HG03064 (cell line): ENCODE measurements around the gene HNRNPLL.
"Not testable (repeated sequence)": the region's sequence is repeated elsewhere in the genome, so short reads cannot be mapped to it uniquely, and the experiment has no call there.

Experiments used
- ATAC-seq: cut with Tn5 transposase; IDR thresholded peaks from one replicate; pipeline ENCODE4 v1.9.1; 2021; ENCODE audit warnings: low read depth; ENCODE audit not compliant: unreplicated experiment

HNRNPLL gene

DNA sequence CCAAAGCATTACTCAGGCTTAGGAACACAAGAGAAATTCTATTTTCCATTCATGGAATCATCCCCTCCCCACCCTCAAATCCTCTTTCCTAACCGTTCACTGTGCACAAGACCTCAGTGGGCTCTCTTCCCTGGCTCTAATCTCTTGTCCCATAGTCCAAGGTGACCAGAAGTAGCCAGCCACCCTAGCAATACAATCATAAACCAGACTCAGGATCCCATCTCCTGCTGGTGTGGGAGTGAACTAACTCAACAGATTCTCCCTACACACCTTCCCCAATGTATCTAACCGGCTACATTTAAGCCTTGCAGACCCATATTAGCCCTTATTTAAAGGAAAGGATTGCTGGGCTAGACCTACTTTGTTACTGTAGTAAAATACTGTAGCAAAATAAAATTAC is 45.5 kb downstream of the HNRNPLL start:
- ATAC-seq, result no peak

DNA sequence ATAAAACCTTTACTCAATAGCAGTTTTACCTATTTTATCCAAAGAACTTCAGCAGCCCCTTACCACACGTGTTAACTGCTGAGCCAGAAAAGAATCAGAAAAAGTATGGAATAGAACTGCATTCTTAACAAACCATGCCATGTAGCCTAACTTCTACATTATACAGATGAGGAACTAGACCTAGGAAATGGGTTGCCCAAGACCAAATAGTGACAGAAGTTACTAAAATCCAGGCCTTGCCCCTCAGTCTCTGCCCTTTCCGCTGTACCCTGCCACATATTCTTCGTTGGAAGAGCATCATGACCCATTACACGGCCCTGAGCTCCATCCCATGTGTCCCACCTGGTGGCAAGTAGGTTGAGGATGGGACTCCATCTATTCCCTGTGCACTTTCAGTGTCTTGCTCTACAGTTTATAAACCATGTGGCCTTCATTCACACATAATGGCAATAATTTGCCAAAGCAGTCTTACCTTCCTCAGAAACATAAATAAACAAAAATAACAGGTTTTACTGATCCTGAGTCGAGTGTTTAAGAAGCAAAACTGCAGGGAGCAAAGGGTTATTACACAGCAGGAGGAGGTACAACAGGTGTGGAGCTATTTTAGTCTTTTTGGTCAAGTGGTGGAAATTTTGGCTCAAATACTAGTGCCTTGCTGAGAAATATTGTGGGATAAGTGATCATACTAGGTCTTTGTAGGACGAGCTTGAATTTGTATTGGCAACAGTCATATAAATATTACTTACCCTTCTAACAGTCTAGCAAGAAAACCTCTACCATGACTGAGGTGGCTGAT is 46.5 kb downstream of the HNRNPLL start:
- ATAC-seq, result no peak

DNA sequence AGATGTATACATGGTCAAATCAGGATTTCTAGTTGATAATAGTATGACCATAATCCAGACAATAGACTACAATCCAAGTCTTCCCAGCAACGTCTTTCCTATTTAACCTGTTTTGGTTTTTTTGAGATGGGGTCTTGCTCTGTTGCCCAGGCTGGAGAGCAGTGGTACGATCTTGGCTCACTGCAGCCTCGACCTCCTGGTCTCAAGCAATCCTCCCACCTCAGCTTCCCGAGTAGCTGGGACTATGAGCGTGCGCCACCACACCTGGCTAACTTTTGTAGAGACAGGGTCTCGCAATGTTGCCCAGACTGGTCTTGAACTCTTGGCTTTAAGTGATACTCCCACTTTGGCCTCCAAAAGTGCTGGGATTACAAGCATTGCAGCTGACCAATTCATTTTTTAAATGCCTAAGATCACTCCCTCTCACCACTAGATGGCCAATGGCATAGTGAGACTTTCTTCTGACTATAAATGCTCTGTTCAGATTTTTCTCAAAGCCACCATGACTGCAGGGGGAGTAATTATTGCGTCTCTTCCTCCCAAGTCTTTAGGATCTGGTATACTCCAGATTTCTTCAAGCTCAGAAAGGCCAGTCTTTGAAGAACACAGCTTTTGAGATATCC is 47.6 kb downstream of the HNRNPLL start:
- ATAC-seq, result no peak

DNA sequence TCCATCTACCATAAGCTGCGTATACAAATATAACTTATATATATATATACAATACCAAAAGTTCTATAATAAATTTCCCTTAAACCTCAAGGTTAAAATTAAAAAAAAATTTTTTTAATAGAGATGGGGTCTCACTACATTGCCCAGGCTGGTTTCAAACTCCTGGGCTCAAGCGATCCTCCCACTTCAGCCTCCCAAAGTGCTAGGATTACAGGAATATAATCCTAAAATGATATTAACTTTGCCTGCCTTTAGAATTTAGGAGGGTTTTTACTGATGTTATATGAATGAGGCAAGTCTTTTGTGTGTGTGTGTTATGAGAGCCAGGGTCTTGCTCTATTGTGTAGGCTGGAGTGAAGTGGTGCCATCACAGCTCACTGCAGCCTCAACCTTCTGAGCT is 49.2 kb downstream of the HNRNPLL start:
- ATAC-seq, result no peak

DNA sequence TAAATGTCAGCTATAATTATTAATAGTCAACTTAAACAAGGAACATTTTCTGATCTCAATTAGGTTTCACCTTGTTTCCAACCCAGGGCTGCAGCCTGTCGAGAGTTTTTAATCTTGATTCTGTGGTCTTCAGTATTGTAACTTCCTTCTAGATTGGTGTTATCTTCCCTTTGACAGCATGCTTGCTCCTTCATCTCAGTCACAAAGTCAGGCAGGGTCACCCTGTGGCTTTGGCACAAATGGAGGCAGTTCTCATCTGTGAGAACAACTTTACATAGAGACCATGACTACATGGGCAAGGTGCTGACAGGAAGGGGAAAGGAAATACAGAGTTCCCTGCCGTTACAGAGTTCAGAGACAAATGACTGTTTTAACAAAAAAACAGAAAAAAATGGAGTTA is 50.5 kb downstream of the HNRNPLL start:
- ATAC-seq, result no peak

DNA sequence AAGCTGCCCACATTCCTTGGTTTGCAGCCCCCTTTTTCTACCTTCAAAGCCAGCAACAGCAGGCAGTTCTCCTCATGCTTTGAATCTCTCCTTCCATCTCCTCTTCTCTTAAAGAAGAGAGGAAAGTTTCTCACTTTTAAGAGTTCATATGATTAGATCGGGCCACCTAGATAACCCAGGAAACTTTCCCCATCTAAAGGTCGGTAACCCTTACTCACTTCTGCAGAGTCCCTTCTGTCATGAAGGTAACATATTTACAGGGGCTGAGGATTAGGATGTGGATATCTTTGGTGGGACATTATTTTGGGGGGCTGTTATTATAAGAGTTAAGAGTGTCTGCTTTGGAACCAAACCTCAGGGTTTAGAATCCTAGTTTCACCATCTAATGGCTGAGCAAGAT is 51.0 kb downstream of the HNRNPLL start:
- ATAC-seq, result no peak

DNA sequence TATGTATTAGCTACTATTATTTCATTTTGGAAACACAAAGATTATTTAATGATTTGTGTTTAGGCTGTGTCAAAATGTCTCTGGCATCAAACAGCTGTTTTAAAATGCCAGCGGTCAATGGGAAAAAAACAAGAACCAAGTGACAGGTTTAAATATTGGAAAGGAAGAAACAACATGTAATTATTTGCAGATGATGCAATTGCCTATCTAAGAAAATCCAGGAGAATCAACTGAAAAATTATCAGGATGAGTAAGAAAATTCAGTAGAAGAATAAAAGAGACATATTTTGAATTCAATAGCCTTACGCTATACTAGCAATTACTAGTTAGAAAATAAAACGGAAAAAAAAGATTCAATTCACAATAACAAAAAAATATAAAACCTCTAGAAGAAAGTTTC is 51.6 kb downstream of the HNRNPLL start:
- no peak for ATAC-seq

DNA sequence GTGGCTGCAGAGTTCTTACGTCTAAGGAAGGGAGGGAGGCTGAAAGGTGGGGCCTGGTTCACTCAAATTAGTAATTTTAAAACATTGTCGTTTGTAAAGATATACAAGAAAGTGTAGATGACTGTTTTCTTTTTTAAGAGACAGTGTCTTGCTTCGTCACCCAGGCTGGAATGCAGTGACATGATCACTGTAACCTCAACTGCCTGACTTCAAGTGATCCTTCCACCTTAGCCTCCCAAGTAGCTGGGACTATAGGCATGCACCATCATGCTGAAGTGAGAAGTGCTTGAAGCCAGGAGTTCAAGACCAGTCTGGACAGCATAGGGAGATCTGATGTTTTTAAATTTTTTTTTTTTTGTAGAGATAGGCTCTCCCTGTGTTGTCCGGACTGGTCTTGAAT is 52.9 kb downstream of the HNRNPLL start:
- no peak for ATAC-seq

DNA sequence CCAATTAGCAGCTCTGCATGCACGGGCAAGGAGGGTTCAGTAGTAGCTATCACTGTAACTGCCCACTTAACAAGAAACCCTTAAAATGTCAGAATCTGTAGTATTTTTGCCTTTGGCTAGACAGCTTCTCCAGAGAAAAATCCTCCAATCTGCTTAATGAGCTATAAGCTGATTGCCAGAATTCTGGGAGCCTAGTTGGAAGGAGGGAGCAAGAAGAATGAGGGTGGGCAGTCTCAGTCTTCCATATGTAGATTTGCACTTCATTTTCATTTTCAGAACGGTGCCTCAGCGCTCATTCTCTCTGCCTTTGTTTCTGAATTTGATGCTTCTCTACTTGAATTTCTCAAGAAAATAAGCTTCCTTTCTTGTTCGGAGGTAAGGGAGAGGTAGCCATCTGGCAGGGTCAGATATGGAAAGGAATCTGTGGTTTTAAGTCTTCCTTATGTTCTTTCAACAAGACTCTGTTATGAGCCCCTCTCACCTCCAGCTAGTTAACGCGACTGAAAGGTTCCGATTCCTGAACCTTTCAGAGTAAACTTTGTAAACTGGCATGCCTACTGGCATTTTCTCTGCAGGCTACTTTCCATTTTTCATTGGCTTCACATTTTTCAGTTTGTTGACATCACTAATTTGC is 53.5 kb downstream of the HNRNPLL start:
- ATAC-seq, result no peak

DNA sequence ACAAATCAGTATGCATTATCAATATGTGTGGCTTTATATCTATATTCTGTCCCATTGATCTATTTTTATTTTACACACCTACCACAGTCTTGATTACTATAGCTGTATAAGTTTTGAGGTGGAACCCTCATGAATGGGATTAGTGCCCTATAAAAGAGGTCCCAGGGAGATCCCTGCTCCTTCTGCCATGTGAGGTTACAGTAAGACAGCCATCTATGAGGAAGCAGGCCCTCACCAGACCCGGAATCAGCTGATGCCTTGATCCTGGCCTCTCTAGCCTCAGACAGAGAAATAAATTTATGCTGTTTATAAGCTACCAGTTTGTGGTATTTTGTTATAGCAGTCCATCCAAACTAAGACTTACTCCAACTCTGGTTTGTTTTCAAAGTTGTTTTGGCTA is 54.9 kb downstream of the HNRNPLL start:
- ATAC-seq, result no peak

DNA sequence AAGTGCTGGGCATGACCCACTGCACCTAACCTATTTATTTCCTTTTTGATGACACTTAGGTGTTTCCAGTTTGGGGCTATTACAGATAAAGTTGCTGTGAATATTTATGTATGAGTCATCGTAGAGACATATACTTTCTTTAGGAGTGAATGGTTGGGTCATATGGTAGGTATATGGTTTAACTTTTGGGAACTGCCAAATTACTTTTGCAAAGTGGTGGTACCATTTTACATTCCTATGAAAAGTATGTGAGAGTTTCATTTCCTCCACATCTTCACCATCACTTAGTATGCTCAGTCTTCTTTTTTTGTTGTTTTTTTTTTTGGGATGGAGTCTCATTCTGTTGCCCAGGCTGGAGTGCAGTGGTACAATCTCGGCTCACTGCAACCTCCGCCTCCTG is 56.1 kb downstream of the HNRNPLL start:
- no peak for ATAC-seq

DNA sequence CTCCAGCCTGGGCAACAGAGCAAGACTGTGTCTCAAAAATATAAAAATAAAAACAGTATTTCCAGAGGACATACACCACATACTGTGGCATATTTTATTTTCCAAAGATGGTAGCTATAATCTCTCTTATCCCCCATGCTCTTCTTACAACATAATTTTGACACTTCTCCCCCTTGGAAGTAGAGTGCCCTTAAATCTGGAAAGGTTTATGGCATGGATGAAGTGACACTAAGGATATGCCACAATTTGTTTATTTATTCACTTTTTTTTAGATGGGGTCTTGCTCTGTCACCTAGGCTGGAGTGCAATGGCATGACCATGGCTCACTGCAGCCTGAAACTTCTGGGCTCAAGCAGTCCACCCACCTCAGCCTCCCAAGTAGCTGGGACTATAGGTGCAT is 56.7 kb downstream of the HNRNPLL start:
- ATAC-seq, result no peak

DNA sequence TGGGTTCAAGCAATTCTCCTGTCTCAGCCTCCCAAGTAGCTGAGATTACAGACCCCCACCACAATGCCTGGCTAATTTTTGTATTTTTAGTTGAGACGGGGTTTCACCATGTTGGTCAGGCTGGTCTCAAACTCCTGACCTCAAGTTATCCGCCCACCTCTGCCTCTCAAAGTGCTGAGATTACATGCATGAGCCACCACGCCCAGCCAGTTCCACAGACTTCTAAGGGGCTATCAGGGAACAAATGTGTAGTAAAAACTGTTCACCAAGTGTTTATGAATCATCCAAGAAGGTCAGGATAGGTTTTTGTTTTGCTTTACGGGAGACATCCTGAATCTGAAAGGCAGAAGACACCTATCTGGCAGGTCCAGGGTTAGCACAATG is 60.5 kb downstream of the HNRNPLL start:
- ATAC-seq, result not testable (repeated sequence)

DNA sequence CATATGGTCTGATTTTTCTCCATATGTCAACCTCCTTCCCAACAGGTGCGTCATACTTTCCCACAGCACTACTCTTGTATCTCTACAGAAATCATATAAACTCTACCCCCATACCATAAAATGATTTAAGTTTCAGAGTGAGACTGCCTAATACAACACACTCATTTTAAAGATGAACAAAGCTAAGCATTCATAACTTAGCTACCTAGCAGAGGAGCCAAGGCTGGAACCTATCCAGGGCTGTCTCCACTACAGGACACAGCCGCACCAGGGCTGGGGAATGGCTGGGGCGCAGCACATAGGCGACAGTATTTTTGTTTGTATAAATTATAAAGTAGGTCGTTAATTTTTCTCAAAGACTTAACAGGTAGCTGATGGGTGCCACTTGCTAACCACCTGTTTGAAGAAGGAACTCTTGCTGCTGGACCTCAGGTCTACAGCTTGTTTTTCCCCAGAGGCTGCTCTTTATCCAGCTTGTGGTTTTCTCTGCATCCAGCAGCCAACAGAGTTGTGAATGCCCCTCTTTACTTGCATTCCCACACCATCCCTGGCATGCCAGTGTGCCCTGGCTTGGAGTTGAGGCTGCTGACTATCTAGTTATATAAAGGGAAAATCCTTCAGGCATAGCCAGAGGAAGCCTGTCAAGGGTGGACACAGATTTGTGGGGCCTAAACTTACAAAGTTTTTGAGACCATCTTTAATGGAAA is 62.0 kb downstream of the HNRNPLL start:
- no peak for ATAC-seq

DNA sequence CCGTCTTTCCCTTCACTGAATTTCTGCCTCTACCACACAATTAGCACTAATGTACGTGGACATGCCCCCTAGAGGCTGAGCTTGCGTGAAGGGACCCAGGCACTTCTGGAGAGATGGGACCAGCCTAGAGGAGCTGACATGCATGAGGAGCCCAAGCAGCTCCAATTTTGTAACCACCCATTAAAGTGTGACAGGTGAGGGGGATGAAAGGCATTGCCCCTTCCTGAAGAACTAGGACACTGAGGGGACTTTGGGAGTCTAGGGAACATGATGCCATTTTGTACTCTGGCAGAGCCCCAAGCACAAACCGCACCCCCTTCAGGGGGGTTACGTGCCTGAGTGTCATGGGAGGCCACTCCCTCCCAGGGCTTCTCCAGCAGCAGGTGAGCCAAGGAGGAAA is 63.6 kb downstream of the HNRNPLL start:
- no peak for ATAC-seq

DNA sequence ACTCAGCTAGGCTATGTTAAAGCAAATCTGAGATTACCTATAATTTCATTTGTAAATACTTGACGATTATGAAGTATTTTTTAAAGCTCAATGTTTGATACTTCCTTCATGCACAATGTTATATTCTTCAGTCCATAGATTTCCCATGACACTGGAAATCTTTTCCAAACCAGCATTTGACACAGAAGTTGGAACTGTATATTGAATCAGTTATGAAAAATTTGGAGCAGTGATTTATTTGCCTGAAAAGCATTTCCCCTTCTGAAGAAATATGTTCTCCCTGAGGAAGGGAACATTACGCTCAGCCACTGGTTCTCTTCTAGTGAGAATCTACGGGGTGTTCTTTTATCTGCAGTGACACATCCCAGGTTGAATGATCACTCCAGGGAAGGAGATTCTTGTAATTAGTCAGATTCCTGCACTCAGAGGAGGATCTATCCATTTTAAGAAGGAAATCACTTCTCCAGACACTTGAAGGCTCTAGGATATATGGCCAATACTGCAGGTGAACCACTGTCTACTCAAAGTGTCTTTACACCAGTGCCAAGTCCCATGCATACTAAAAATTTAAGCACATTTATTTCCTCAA is 64.7 kb downstream of the HNRNPLL start:
- ATAC-seq, result no peak

DNA sequence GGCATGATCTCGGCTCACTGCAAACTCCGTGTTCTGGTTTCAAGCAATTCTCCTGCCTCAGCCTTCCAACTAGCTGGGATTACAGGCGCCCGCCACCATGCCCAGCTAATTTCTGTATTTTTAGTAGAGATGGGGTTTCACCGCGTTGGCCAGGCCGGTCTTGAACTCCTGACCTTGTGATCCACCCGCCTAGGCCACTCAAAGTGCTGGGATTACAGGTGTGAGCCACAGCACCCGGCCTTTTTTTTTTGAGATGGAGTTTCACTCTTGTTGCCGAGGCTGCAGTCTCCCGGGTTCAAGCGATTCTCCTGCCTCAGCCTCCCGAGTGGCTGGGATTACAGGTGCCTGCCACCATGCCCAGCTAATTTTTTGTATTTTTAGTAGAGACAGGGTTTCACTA is 65.4 kb downstream of the HNRNPLL start:
- not testable (repeated sequence) for ATAC-seq

DNA sequence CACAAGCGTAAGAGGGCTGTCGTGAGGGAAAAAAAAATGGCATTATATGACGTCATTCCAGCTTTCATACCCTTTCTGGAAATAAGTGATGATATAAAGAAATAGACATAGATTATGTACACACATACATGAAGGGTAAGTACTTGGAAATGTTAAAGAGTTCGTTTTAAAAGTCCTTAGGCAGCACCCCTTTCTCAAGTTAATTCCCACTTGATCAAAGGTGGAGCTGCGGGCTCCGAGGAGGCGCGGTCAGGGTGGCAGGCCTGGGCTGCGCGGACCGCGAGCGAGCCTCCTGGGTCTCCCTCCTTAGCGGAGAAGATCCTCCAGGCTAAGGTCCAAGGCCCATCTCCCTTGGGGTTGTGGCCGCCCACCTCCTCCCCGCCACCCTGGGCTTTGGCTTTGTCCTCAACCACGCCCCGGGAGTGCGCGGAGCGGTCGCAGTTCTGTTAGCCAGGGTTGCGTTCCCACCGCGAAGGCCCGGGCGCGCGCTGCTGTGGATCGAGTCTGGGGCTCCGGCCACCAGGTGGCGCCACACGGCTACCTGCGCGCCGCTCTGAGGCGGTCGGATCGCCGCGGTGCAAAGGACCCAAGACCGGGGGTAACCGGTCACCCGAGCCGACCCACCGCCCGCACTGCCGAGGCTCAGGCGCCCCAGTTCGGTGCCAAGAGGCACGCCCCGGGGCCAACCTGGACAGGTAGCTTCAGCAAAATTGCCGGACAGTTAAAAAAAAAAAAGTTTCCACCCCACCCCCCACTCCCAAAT is 66.8 kb downstream of the HNRNPLL start:
- peak; percentile 56 for ATAC-seq

DNA sequence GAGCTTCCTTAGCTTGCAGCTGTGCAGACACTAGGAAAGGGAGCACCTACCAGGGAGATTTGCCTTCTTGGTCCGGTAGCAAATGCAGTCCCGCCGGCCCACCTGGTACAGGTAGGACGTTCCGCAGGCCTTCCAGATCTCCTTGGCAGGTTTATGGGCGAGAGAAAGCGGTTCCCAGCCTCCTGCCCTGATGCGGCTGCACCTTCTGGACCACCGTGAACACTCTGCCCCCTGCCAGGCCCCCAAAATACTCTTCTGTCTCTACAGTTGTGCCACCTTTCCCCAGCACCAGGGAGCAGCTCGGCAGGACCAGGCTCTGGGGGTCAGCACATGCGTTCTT is 67.4 kb downstream of the HNRNPLL start:
- no peak for ATAC-seq

DNA sequence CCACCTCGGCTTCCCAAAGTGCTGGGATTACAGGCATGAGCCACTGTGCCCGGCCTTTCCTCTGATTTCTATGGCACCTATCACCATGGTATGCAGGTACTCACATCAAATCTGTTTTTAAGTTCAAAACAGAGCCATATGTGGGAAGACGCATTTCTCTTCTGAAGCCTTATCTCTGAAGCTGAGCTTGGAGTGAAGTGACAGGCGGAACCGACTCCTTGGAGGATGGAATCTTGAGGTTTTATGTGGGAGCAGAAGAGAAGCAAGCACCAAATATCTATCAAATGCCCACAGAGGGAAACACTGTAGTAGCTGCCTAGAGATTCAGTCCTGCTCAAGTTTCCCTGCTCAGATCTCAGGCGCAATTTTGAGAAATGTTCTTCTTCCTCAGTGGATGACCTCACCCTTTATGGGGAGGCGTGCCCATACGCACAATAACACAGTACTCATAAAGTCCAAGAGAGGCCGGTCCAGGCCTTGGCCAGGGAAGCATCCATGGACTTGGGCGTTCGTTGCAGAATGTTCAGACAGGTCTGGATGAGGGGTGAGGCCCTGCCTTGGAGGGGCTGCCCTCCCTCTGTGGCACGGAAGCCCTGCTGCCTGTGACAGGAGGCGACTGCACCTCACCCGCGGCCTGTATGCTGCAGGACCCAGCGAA is 67.9 kb downstream of the HNRNPLL start:
- ATAC-seq, result no peak
